ENCODE measurements around the gene ALDH1A2.

DNA sequence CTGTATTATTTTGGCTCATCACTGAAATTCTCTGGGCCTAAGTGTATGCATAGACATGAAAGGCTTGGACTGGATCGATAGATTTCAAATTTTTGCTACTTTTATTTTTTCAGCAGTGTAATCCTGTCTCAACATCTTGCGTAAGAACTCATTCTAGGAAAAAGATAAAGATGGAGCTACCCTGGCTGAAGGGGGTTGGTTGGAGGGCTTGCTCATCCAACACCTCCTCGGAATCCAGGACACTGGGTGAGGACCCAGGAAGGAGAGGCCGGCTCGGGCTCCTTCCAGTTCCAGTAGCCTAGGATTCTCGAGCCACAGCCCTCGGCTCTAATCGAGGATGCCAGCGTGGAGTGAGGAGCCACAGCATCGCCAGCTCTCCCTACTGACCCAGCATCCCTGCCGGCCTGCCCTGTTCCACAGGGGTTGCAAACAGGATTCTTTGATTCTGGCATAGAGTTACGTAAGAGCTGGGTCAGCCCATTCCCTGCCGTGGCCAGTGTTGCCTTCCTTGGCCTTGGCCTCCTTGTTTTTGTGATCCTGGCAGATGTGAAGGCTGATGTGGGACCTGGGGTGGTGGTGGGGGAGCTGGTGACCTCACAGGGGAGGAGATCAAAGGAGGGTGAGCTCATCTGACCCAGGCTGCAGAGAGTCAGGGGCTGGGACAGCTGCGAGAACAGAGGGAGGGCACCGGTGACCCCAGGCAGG, 149.5 kb downstream of the ALDH1A2 start:
- TF ChIP-seq, protein P1, sequence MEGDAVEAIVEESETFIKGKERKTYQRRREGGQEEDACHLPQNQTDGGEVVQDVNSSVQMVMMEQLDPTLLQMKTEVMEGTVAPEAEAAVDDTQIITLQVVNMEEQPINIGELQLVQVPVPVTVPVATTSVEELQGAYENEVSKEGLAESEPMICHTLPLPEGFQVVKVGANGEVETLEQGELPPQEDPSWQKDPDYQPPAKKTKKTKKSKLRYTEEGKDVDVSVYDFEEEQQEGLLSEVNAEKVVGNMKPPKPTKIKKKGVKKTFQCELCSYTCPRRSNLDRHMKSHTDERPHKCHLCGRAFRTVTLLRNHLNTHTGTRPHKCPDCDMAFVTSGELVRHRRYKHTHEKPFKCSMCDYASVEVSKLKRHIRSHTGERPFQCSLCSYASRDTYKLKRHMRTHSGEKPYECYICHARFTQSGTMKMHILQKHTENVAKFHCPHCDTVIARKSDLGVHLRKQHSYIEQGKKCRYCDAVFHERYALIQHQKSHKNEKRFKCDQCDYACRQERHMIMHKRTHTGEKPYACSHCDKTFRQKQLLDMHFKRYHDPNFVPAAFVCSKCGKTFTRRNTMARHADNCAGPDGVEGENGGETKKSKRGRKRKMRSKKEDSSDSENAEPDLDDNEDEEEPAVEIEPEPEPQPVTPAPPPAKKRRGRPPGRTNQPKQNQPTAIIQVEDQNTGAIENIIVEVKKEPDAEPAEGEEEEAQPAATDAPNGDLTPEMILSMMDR (IDR thresholded peaks at IDR 0.05; ENCODE audit: low read depth, low read length), result no peak
- no peak for TF ChIP-seq EZH2phosphoT487 (IDR thresholded peaks at IDR 0.05; ENCODE audit: low read depth)

All from OCI-LY3 (cell line).